Activated T-helper 2 cell treated with anti-CD3 and anti-CD28 coated beads, Interferon-gamma antibody, Interleukin-2, Interleukin-4, amounts not matched to agents 10 μg/mL and 5 μg/mL and 100 μg/mL, durations not matched to agents 14 hours and 24 hours and 36 hours (primary cell): Measurements from ENCODE around the gene ETNK2. TPM values are rescaled to one million over a fixed set of nuclear protein-coding genes. Genes with fewer than 3 reads are reported as not detected.
"Not testable (repeated sequence)": the region's sequence is repeated elsewhere in the genome, so short reads cannot be mapped to it uniquely, and the experiment has no call there.

Experiments used
- DNase-seq: peaks from one replicate; pipeline ENCODE4 v3.0.0; 2021; ENCODE audit warnings: low spot score
- H3K27ac Mint-ChIP-seq: one replicate; pipeline ENCODE4 v1.8.0; 2021; ENCODE audit warnings: mixed read lengths
- H3K27me3 Mint-ChIP-seq: one replicate; pipeline ENCODE4 v1.8.0; 2021; ENCODE audit warnings: low read depth, mixed read lengths
- H3K36me3 Mint-ChIP-seq: one replicate; pipeline ENCODE4 v1.8.0; 2021; ENCODE audit warnings: low read depth, mixed read lengths
- H3K4me1 Mint-ChIP-seq: one replicate; pipeline ENCODE4 v1.8.0; 2021; ENCODE audit warnings: low read depth, mixed read lengths
- H3K4me3 Mint-ChIP-seq: one replicate; pipeline ENCODE4 v1.8.0; 2021; ENCODE audit warnings: low read depth, mild to moderate bottlenecking, moderate library complexity, mixed read lengths
- H3K9me3 Mint-ChIP-seq: one replicate; pipeline ENCODE4 v1.8.0; 2021; ENCODE audit warnings: mixed read lengths
- intact Hi-C: fragments of 100-400 bp; cut with micrococcal nuclease; formaldehyde crosslinking; loops from one replicate; pipeline ENCODE4 v1.15.1; 2023
- total RNA-seq: library from RNA; stranded (reverse); gene quantifications from 2 replicates; pipeline ENCODE4 v1.2.3, GENCODE V29; 2022

ETNK2 gene
- total RNA-seq, 1 donor from 2014 or later = 0.37 TPM

DNA sequence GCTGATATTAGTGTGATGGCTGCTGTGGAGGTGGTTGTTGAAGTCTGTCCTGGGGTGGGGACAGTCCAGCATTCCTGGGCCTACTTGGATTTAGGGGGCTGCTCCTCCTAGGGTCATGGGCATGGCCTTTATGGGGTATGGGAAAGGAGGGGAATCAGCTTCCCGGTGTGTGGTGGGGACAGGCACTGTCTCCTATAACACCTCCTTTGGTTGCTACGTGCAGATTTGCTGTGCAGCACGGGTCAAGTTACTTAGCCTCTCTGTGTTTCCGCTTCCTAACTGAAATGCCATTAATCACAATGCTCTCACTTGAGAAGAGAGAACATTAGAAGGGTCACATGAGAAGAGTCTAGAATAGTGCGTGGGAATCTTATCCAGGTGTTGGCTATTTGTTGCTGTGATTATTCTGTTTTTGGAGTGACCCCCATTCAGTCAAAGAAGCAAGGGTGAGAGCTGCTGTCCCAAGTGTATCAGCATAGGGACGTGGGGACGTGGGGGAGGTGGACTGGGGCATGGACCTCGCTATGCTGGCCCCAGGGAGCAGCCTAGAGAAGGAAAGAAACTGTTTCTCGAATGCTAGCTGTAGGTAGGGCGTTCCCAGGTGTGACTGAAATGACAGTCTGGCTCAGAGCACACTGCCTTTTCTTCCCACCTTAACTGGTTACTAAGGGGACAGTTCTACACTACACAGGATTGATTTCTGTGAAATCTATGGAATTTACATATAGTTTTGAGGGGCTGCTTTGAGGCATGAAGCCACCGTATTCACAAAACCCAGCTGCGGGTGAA lies 59.0 kb downstream of the ETNK2 start:
- Mint-ChIP-seq H3K9me3 (no peaks in the 10 kb centered on the region), H3K27me3 (peaks cover 4% of the 10 kb centered on the region), H3K36me3 (no peaks in the 10 kb centered on the region), H3K27ac (no peak overlapping the region), H3K4me1 (peaks cover 3% of the 10 kb centered on the region), H3K4me3 (no peak overlapping the region)
- intact Hi-C loops = no loop called here
- no peak for DNase-seq

DNA sequence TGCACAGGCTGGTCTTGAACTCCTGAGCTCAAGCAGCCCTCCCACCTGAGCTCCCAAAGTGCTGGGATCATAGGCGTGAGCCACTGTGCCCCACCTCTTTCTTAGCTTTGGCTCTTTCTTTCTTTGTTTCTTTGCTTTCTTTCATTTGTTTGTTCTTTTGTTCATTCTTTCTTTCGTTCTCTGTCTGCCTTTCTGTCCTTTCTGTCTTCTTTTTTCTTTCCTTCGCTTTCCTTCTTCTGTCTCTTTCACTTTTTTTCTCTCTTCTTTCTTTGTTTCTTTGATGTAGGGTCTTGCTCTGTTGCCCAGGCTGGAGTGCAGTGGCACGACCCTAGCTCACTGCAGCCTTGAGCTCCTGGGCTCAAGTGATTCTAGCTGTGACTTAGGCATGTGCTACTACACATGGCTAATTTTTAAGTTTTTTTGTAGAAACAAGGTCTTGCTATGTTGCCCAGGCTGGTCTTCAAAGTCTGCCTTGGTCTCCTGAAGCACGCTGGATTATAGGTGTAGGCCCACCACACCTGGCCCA lies 60.0 kb downstream of the ETNK2 start:
- Mint-ChIP-seq H3K27ac (no peak overlapping the region), H3K4me1 (no peaks in the 10 kb centered on the region), H3K4me3 (no peak overlapping the region), H3K9me3 (no peaks in the 10 kb centered on the region), H3K27me3 (peaks cover 4% of the 10 kb centered on the region), H3K36me3 (no peaks in the 10 kb centered on the region)
- DNase-seq = no peak
- intact Hi-C loops = no loop called here

DNA sequence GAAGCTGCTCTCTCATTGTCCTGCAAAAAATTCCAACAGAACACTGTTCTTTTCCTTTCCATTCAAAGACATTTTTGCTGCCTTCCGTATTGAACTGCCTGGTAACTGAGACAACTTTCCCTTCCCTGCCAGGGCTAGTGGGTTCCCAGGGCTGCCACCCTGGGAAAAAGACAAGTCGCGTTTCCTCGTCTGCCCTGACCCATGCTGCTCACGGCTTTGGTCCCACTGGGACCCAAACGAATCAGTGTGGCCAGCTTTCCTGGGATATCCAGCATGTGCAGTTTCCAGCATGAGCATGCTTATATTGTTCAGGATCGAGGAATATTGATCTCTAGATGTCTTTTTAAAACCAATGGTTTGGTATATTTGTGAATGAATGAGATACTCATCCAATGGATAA lies 60.8 kb downstream of the ETNK2 start:
- Mint-ChIP-seq H3K4me1 (no peaks in the 10 kb centered on the region), H3K36me3 (no peaks in the 10 kb centered on the region), H3K27ac (no peak overlapping the region), H3K4me3 (no peak overlapping the region), H3K27me3 (peaks cover 4% of the 10 kb centered on the region), H3K9me3 (no peaks in the 10 kb centered on the region)
- DNase-seq = no peak
- intact Hi-C loops = no loop called here

DNA sequence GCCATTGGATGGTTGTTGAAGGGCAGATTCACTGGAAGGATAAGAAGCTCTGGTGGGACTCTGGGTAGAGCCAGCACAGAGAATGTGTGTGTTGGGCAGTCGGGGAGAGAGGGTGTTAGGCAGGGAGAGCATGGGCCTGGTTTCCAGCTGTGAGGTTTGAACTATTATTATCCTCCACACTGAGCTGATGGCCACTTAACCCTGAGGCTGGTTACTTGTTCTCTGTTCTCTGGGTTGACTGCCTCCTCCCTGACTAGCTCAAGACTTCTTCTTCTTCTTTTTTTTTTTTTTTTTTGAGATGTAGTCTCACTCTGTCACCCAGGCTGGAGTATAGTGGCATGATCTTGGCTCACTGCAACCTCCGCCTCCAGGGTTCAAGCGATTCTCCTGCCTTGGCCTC lies 61.7 kb downstream of the ETNK2 start:
- H3K27ac Mint-ChIP-seq, intact Hi-C loops, H3K27me3 Mint-ChIP-seq, DNase-seq, H3K4me3 Mint-ChIP-seq, H3K9me3 Mint-ChIP-seq, H3K36me3 Mint-ChIP-seq, H3K4me1 Mint-ChIP-seq: not testable (repeated sequence)

DNA sequence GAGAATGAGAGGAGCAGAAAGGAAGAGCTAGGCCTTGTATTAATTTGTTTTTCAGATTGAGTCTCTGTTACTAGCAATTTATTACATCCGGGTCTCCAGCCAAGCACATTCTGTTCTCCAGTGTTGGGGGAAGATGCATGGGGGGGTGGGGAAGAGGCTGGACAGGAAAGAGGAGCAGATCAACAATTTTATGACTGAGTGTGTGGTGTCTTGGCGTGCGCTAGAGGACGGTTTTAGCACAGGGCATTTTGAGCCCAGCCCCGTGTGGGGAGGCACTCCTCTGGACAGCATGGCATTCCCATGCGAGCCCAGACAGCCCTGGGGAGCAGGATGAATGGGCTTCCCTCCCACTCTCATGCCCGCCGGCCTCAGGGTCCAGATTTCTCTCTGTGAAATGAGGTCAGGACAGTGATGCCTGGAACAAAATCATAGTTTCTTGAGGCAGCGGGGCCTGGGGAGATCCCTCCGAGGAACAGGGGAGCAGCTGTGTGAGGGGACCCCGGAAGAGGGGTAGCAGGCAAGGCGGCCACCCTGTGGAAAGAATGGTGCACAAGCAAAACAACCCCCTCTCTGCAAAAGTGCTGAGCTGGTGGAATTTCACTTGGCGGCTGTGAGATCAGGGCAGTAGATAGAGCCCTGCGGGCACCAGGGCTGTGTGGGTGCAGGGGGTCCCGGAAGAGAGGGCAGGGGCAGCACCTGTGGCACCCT lies 62.6 kb downstream of the ETNK2 start:
- H3K4me1 Mint-ChIP-seq = no peaks in the 10 kb centered on the region
- intact Hi-C loops = no loop called here

DNA sequence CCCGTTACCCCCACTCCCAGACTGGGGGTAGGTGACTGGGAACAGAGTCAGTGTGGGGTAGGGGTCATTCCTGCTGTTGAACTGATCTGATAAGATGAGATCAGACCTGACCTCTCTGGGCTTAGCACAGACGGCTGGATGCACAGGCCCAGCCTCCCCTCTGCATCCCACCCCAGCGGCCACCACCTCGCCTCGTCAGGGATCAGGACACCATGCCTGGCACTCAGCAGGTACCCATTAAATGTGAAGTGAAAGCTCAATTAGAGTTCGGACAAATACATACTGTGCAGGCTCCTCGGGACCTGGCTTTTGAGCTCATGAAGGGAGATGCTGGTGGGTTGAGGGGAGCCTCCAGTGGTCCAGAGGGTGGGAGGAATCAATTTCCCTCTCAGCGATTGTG lies 63.2 kb downstream of the ETNK2 start:
- no peaks in the 10 kb centered on the region for H3K9me3 Mint-ChIP-seq
- H3K4me1 Mint-ChIP-seq = no peaks in the 10 kb centered on the region
- H3K4me3 Mint-ChIP-seq = no peak overlapping the region
- H3K36me3 Mint-ChIP-seq = no peaks in the 10 kb centered on the region
- DNase-seq = no peak
- intact Hi-C loops = no loop called here
- no peaks in the 10 kb centered on the region for H3K27me3 Mint-ChIP-seq
- H3K27ac Mint-ChIP-seq = no peak overlapping the region

More for the DNA sequence above, 62.6 kb downstream of the ETNK2 start:
- Mint-ChIP-seq H3K4me3 (no peak overlapping the region), H3K27ac (no peak overlapping the region), H3K27me3 (no peaks in the 10 kb centered on the region), H3K36me3 (no peaks in the 10 kb centered on the region), H3K9me3 (no peaks in the 10 kb centered on the region)
- DNase-seq = no peak

DNA sequence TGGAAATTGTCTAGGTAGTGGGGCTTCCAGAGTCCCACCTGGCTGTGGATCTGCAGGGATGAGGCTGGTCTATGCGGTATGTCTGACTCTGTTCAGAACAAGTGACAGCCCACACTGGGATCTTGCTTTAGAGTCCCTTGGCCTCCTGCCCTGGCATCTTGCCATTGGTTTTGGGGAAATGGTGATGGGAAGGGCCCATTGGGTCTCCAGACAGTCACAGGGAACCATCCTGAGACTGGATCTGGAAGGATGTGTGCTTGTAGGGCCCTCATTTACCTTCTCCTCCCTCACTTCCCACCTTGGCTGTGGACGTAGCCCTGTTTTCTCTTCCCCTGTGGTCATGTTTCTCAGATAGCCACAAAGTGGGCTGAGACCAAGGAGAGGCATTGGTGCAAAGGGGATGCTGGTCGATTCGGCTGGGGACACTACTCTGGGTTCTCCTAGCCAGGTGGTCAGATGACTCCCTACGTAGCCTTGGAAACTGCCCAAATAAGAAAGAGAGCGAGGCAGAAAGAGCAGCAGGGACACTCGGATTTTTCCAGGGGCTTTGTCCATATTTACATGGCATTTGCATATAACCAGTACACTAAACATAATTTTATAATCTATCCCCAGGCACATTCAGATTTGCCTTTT lies 63.8 kb downstream of the ETNK2 start:
- intact Hi-C loops = no loop called here
- H3K4me3 Mint-ChIP-seq = no peak overlapping the region
- no peaks in the 10 kb centered on the region for H3K27me3 Mint-ChIP-seq
- H3K4me1 Mint-ChIP-seq = no peaks in the 10 kb centered on the region
- H3K27ac Mint-ChIP-seq = no peak overlapping the region
- H3K9me3 Mint-ChIP-seq = no peaks in the 10 kb centered on the region
- no peaks in the 10 kb centered on the region for H3K36me3 Mint-ChIP-seq
- DNase-seq = no peak

DNA sequence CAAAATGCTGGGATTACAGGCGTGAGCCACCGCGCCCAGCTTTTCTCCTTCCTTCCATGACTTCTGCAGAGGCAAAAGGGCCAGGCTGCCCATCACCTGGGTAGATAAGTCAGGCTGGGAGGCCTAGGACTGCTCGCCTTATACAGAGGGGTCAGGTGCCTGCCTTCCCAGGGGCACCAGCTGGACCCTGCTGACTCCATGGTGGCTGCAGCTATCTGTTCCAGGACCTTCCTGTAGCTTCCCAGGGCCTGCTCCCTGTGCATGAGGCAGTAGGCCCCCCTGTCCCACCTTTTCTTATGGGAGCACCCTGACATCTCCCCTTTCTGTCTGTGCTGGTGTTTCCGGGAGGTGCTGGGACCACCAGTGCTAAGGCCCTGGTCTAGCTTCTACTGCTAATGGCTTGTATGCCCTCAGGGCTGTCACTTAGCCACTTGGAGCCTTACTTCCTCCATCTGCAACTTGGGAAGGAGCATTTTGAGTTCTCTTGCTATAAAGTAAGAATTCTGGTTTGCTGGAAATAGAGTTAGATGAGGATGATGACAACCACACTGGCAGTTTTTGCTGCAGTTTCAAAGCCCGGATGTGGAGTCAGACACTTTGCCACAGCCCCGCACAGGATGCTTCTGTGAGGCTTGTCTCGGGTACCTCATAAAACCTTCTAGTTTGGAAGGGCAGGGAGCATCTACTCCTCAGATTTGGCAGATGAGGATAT lies 64.5 kb downstream of the ETNK2 start:
- no peak for DNase-seq
- Mint-ChIP-seq H3K36me3 (no peaks in the 10 kb centered on the region), H3K27ac (no peak overlapping the region), H3K9me3 (no peaks in the 10 kb centered on the region), H3K27me3 (no peaks in the 10 kb centered on the region), H3K4me3 (no peak overlapping the region), H3K4me1 (no peaks in the 10 kb centered on the region)
- intact Hi-C loops = no loop called here

DNA sequence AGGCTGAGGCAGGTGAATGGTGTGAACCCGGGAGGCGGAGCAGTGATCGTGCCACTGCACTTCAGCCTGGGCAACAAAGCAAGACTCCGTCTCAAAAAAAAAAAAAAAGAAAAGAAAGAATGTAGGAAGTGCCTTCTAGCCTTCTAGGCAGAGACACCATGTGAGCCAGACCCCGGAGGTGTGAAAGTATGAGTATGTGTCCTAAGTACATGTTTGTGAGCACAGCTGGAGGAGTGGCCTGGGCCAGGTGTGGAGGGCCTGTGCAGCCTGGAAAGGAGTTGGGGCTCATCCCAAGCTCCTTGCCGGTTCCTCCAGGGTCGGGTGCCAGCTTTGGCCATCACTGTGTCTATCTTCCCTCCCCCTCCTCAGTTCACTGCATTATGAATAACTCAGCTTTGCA lies 66.0 kb downstream of the ETNK2 start:
- no peak overlapping the region for H3K4me3 Mint-ChIP-seq

DNA sequence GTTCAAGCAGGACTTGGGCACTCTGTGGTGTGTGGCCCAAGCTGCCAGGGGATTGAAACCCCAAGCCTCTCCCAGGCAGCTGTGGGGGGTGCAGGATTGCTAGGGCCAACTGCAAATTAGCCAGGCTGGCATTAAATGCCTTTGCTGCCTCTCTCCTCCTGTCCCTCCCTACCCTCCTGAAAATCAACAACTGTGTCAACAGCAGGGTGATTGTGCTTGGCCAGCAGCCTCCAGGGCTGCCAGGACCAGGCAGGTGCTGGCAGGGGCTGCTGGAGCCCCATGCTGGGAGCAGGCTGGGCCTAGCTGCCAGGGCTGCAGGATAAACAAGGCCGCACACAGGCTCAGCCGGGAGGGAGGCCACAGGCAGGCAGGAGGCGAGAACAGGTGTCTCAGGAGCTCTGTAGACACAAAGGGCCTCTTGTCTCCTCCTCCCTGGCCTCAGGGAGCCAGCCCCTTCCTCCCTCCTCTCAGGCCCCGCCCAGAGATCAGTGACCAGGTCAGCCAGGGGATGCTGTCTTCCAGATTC lies 67.5 kb downstream of the ETNK2 start:
- H3K4me1 Mint-ChIP-seq = no peaks in the 10 kb centered on the region
- DNase-seq = no peak
- H3K27ac Mint-ChIP-seq = no peak overlapping the region
- no peaks in the 10 kb centered on the region for H3K9me3 Mint-ChIP-seq
- no peaks in the 10 kb centered on the region for H3K36me3 Mint-ChIP-seq
- intact Hi-C loops = no loop called here
- H3K27me3 Mint-ChIP-seq = no peaks in the 10 kb centered on the region
- H3K4me3 Mint-ChIP-seq = no peak overlapping the region

More for the DNA sequence above, 66.0 kb downstream of the ETNK2 start:
- intact Hi-C loops = no loop called here
- H3K27me3 Mint-ChIP-seq = no peaks in the 10 kb centered on the region
- H3K9me3 Mint-ChIP-seq = no peaks in the 10 kb centered on the region
- no peak overlapping the region for H3K27ac Mint-ChIP-seq
- DNase-seq = no peak
- H3K4me1 Mint-ChIP-seq = no peaks in the 10 kb centered on the region
- no peaks in the 10 kb centered on the region for H3K36me3 Mint-ChIP-seq

DNA sequence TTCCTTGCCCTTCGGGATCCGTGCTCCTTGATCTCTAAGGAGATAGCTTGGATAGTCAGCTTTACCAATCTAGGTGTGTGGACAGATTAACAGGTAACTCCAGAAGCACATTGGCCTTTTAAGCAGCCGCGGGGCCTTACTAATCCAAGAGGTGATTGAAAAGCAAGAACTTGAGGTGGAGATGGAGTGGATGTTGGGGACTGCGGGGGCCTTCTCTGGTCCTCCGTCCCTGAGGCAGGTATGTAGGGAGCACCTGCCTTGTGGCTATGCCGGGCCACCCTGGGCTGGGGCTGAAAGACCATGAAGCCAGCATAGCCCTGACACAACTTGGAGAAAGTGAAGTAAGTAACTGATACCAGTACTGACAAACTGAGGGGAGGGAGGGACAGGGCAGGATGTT lies 68.4 kb downstream of the ETNK2 start:
- intact Hi-C loops = no loop called here
- Mint-ChIP-seq H3K36me3 (no peaks in the 10 kb centered on the region), H3K4me3 (no peak overlapping the region), H3K4me1 (no peaks in the 10 kb centered on the region), H3K9me3 (no peaks in the 10 kb centered on the region), H3K27ac (no peak overlapping the region), H3K27me3 (peaks cover 3% of the 10 kb centered on the region)
- DNase-seq = no peak

DNA sequence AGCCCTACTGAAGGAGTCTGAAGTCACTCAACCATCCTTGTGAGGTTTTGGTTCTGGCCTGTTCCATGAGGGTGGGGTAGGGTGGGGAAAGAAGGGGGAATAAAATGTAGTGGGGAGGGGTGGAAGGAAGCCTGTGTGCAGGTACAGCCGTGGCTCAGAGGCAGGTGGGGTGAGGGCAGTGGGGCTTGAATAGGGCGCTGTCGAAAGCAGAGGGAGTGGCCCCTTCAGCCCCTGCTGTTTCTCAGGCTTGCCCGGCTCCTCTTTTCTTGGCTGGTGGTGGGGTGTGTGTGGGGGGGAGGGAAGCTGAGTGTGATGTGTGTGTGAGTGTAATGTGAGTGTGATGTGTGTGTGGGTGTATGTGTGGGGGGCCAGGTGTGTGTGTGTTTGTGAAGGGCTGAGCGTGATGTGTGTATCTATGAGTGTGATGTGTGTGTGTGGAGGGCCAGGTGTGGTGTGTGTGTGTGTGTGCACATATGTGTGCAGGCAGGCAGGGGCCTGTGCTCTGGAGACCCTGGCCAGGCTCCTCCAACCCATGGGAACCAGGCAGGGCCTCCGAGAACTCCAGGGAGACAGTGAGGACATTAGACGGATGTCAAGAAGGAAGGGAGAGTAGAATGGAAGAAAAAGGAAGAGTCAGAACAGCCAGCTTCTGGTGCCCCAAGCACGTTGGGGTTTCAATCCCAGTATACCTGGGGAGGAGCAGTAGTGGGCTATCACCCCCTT lies 69.9 kb downstream of the ETNK2 start:
- no peak overlapping the region for H3K4me3 Mint-ChIP-seq
- H3K4me1 Mint-ChIP-seq = no peaks in the 10 kb centered on the region

More for the DNA sequence above, 69.9 kb downstream of the ETNK2 start:
- no peak overlapping the region for H3K27ac Mint-ChIP-seq
- H3K27me3 Mint-ChIP-seq = peaks cover 15% of the 10 kb centered on the region
- no peaks in the 10 kb centered on the region for H3K36me3 Mint-ChIP-seq
- no peaks in the 10 kb centered on the region for H3K9me3 Mint-ChIP-seq
- no peak for DNase-seq
- intact Hi-C loops = no loop called here
